GM19372 (cell line): ENCODE measurements around the gene LIX1.
"Not testable (repeated sequence)": the region's sequence is repeated elsewhere in the genome, so short reads cannot be mapped to it uniquely, and the experiment has no call there.

Source experiments
- ATAC-seq: cut with Tn5 transposase; IDR thresholded peaks from one replicate; pipeline ENCODE4 v1.9.1; 2021; ENCODE audit warnings: mild to moderate bottlenecking, low read depth, moderate library complexity; ENCODE audit not compliant: unreplicated experiment

LIX1 gene

GRCh38 chr5:97142521-97143254, at the start of gene LIX1:
Gene LIX1 (minus strand): TSS chr5:97142611. CDS start chr5:97142576, 35 bp downstream.
- peak; percentile 83 for ATAC-seq

- ATAC-seq: no peak
Measured at GRCh38 chr5:97191893-97192292, 49.5 kb upstream of the LIX1 start.

- not testable (repeated sequence) for ATAC-seq
Measured at GRCh38 chr5:97189523-97189922, 47.1 kb upstream of the LIX1 start.

GRCh38 chr5:97183930-97184213, 41.5 kb upstream of the LIX1 start:
- ATAC-seq: no peak

- ATAC-seq: peak; percentile 87
Measured at GRCh38 chr5:97183100-97183929, 40.9 kb upstream of the LIX1 start, which contains the start of gene RIOK2. Gene RIOK2 (minus strand): TSS chr5:97183247. CDS start chr5:97183191, 56 bp downstream.

- ATAC-seq: no peak
Measured at GRCh38 chr5:97182571-97183099, 40.2 kb upstream of the LIX1 start.

- ATAC-seq: no peak
Measured at GRCh38 chr5:97181856-97182545, 39.6 kb upstream of the LIX1 start.

- ATAC-seq: not testable (repeated sequence)
Measured at GRCh38 chr5:97179457-97179856, 37.0 kb upstream of the LIX1 start.

GRCh38 chr5:97172227-97172626, 29.8 kb upstream of the LIX1 start:
- no peak for ATAC-seq

GRCh38 chr5:97171703-97172102, 29.3 kb upstream of the LIX1 start:
- ATAC-seq: no peak

- peak; percentile 79 for ATAC-seq
Measured at GRCh38 chr5:97167435-97167834, 25.0 kb upstream of the LIX1 start.

GRCh38 chr5:97165726-97166125, 23.3 kb upstream of the LIX1 start:
- ATAC-seq: no peak

- ATAC-seq: no peak
Measured at GRCh38 chr5:97164846-97165245, 22.4 kb upstream of the LIX1 start.

- no peak for ATAC-seq
Measured at GRCh38 chr5:97163790-97164285, 21.4 kb upstream of the LIX1 start.

- no peak for ATAC-seq
Measured at GRCh38 chr5:97163360-97163764, 21.0 kb upstream of the LIX1 start.

GRCh38 chr5:97162045-97162444, 19.6 kb upstream of the LIX1 start:
- ATAC-seq: no peak

- ATAC-seq: no peak
Measured at GRCh38 chr5:97157689-97158088, 15.3 kb upstream of the LIX1 start.

- no peak for ATAC-seq
Measured at GRCh38 chr5:97151370-97151769, 9.0 kb upstream of the LIX1 start.

- no peak for ATAC-seq
Measured at GRCh38 chr5:97150401-97150800, 8.0 kb upstream of the LIX1 start.

- no peak for ATAC-seq
Measured at GRCh38 chr5:97149709-97150108, 7.3 kb upstream of the LIX1 start.

GRCh38 chr5:97148288-97148687, 5.9 kb upstream of the LIX1 start:
- ATAC-seq: no peak
